Measurements from ENCODE around the gene NOS1AP.
"Not testable (repeated sequence)": the region's sequence is repeated elsewhere in the genome, so short reads cannot be mapped to it uniquely, and the experiment has no call there.

NOS1AP gene

GRCh38 chr1:162069334-162070093 is at the start of gene NOS1AP:
Gene NOS1AP (plus strand): TSS chr1:162069691. CDS start chr1:162070178, 487 bp downstream.
- peak; percentile 39 for DNase-seq

DNA sequence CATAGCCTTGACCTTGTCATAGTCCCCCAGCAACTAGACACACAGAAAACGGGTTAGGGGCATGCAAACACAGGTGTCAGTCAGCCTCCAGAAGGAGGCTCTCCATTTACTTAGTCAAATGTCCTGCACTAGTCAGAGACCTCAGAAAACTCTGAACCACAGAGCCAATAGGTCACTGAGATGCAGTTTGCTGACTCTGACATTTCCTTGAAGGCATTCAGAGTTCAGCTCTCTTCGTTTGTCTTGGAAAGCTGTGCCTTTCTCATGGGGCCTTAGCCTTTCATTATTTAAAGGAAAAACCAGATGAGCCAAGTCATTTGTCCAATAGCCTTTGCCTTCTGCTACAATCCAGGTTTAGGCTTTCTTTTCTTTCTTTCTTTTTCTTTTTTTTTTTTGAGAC is 49.3 kb upstream of the NOS1AP start:
- DNase-seq = no peak

DNA sequence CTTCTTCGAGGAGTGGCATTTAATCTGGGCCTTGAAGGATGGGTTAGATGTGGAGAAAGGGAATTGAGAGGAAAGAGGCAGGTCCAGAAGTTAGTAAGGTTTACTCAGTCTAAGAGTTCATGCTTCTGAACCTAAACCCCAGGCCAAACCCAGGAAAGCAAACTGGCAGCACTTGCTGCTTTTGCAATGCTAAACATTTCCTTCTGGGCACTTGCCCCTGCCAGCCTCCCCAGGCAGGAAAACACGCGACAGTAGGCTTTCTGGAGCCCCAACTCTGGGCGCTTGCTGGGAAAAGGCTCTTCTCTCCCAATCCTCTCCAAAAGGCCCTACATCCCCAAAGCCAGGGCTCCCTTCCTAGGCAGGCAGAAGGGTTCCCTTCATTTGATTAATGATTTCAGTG is 48.4 kb upstream of the NOS1AP start:
- no peak for DNase-seq

DNA sequence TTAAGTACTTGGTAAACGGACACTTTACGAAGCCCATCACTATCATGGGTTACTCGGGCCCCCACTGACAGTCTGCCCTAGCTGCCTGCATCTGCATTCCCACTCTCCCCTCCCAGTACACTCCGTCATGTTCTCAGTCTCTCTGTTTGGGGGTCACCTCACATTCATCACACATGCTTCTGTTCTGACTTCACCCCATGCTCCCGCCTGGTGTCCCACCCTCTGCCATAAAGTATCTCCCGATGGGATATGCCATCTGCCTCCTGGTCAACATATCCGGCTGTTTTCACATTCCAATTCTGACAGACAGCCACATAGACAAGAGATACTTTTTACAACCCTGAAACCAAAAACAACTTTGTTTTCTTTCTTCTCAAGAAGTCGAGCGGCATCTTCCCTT is 46.9 kb upstream of the NOS1AP start:
- no peak for DNase-seq

DNA sequence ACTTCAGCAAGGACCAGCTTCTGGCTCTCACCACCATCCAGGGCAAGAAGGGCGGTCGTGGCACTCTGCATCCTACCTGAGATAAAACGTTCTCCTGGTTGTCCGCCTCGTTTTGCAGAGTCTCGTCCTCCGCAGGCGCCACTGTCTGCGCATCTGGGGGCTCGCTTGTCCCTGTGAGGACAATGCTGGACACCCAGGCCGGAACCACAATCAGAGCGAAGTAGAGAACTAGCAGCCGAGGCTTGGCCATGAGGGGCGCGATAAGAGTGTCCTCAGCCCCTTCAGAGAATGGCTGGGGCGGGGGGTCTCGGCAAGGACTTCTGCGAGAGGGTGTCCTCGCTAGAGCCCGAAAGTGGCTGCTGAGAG is 46.3 kb upstream of the NOS1AP start:
- no peak for DNase-seq

- peak; percentile 88 for DNase-seq
Observed at GRCh38 chr1:162023547-162024501, 45.7 kb upstream of the NOS1AP start, which contains the start of gene OLFML2B. Gene OLFML2B (minus strand): TSS chr1:162023869. CDS start chr1:162023430, 439 bp downstream.

GRCh38 chr1:162025541-162025940 is 44.0 kb upstream of the NOS1AP start:
- no peak for DNase-seq

- DNase-seq = peak; percentile 27
Observed at GRCh38 chr1:162026881-162027280, 42.6 kb upstream of the NOS1AP start.

DNA sequence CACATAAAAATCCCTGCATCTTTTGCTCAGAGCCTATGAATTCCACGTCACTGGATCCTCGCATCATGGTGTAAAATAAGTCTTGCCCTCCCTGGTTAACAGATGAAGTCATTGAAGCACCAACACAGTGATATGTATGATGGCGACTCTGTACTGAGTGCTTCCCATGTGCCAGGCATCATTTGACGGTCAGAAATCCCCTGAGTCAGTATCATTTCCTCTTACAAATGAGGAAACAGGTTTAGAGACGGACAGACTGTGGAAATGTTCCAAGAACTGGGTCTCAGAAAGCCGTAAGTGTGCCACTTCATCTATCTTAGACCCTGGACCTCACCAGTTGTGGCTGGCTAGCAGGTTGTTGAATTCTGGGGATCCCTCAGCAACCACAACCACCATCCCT is 40.8 kb upstream of the NOS1AP start:
- DNase-seq = no peak

DNA sequence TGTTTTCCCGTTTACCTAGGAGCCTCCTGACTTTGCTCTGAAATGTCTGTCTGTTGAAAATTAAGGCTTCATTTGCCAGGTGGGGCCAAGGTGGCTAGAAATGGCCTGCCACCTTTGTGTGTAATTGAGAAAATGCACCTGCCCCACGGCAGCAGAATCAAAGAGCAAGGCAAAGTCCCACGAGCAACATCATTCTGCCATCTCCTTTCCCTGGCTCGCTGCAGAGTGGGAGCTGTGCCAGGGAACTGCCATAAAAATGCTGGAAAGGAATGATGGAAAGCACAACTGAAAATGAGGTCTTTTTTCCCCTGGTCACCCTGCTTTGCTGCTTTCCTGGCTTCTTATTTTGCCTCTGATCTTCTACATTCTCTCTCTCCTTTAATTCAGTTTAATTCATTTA is 40.3 kb upstream of the NOS1AP start:
- DNase-seq = no peak

- no peak for DNase-seq
Observed at GRCh38 chr1:162030759-162031280, 38.7 kb upstream of the NOS1AP start.

DNA sequence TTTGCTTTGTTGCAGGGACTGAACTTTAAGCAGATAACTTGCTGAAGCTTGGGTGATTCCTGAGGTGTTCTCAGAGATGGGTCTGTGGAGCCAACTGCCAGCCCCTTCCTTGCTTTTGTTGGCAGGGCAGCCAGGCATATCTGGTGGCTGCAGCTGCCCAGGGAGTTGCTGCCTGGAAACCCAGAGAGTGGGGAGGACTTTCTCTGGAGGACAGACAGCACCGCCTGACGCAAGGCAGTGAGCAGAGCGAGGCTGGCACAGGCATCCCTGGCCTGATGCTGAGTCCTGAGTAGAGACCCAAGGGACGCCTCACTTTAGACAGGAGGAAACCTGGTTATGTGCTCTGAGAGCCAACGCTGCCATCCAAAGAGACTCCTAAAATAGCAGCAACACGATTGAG is 36.1 kb upstream of the NOS1AP start:
- DNase-seq = no peak

- DNase-seq = peak; percentile 28
Observed at GRCh38 chr1:162035241-162035640, 34.2 kb upstream of the NOS1AP start.

GRCh38 chr1:162036163-162036562 is 33.3 kb upstream of the NOS1AP start:
- peak; percentile 52 for DNase-seq

- no peak for DNase-seq
Observed at GRCh38 chr1:162038624-162039023, 30.9 kb upstream of the NOS1AP start.

GRCh38 chr1:162040001-162040400 is 29.5 kb upstream of the NOS1AP start:
- no peak for DNase-seq

- no peak for DNase-seq
Observed at GRCh38 chr1:162040657-162041056, 28.8 kb upstream of the NOS1AP start.

- DNase-seq = no peak
Observed at GRCh38 chr1:162042361-162042760, 27.1 kb upstream of the NOS1AP start.

GRCh38 chr1:162046921-162047320 is 22.6 kb upstream of the NOS1AP start:
- no peak for DNase-seq

- DNase-seq = not testable (repeated sequence)
Observed at GRCh38 chr1:162053949-162054348, 15.5 kb upstream of the NOS1AP start.

GRCh38 chr1:162055062-162055461 is 14.4 kb upstream of the NOS1AP start:
- peak; percentile 87 for DNase-seq

DNA sequence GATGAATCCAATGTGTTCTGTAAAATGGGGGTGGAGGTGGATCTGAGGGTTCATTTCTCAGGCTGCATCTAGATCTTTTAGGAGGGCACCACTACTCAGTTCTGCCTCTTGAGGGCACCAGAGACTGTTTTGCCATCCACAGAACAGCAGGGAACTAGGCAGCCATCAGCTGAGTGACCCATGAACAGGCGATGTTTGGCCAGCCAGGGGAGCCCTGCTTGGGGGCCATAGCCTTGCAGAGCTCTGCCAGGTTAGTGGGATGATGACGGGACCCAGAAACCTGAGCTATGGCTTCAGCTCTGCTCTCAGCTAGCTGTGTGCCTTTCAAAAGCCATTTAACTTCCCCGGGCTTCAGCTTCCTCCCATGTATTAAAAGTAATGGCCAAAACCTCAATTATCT is 13.4 kb upstream of the NOS1AP start:
- peak; percentile 66 for DNase-seq

GRCh38 chr1:162056579-162056978 is 12.9 kb upstream of the NOS1AP start:
- DNase-seq = no peak

GRCh38 chr1:162059721-162060120 is 9.8 kb upstream of the NOS1AP start:
- no peak for DNase-seq

Measured in fibroblast of skin of right quadriceps (primary cell).